K562 (cell line): ENCODE measurements around the gene CACNG6.

Source experiments
- CEBPZ ChIP-seq: fragments of 150-350 bp; IDR thresholded peaks from 2 replicates; pipeline ENCODE4 v1.6.1; 2014; ENCODE audit warnings: low read depth, mild to moderate bottlenecking, low read length, borderline replicate concordance
- CREM ChIP-seq: IDR thresholded peaks from 2 replicates; pipeline ENCODE4 v1.6.1; 2014; ENCODE audit warnings: antibody characterized with exemption, low read depth
- ELF4 ChIP-seq: fragments of 450-650 bp; formaldehyde crosslinking; IDR thresholded peaks from 2 replicates; pipeline ENCODE4 v1.4.0; 2022; ENCODE audit warnings: missing genetic modification characterization
- ESRRA ChIP-seq: fragments of 450-650 bp; IDR thresholded peaks from 2 replicates; pipeline ENCODE4 v1.6.1; 2014; ENCODE audit warnings: low read depth, mild to moderate bottlenecking, moderate library complexity, borderline replicate concordance

DNA sequence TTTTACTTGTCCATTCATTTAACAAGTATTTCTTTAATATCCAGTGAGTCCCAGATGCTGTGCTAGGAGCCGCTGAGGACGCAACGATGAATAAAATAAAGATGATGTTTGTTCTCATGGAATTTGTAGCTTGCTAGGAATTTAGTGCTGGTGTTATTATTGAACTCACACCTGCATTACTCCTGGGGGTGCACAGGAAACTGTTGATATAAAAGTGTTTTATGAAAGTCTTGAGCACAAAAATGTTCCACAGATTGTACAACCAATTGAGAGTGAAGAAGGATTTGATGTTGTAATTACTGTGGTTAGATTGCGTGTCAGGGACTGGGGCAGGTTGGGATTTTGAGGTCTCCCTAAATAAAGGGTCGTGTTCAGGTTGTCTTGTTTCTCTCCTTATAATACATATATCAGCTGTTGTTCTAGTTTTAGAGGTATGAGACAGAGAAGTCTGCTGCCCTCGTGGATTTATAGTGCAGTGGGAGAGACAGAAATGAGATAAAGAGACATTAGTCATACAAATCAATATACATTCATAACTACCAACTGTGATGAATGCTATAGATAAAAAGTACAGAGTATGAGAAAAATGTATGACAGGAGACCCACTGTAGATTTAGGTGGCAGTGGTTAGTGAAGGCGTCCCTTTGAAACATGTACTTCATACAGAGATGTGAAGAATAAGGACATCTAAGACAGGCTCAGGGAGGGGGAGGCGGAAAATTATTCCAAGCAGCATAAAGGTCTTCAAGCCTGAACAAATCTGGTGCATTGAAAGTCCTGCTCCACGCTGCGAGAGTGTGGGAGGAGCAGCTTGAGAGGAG is 11.3 kb downstream of the CACNG6 start:
- no peak for TF ChIP-seq CEBPZ
- TF ChIP-seq CREM: no peak
- TF ChIP-seq ESRRA: no peak
- TF ChIP-seq ELF4 (CRISPR knock-in tag): no peak
